ENCODE measurements around the gene PTH2. TPM values are rescaled to one million over a fixed set of nuclear protein-coding genes. Genes with fewer than 3 reads are reported as not detected.

Gene PTH2
- total RNA-seq, 1 donor from 2014 or later = not detected

DNA sequence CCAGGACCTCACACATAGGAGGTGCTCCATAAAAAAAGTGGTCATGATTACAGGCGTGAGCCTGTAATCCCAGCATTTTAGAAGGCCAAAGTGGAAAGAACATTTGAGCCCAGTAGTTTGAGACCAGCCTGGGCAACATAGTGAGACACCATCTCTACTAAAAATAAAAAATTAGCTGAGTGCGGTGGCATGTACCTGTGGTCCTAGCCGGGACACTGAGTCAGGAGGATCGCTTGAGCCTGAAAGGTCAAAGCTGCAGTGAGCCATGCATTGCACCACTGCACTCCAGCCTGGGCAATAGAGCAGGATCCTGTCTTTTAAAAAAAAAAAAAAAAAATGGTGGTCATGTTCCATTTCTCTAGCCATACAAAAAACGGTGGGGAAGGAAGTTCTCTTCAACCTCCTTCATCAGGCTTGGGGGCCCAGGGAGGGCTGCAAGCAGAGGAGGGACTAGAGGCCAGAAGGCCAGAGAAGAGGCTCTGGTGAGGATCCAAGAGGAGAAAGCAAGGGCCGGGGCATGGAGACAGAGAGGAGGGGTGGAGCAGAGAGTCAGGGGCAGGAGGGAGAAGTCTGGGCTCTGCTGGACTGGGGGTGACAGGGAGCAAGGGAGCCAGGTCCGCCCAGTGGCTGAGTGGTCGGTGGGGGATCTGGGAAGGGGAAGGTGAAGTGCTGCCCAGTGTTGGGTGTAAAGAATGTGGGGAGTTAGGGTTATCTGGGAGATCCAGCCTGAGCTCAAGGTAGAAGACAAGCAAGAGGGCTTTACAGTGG lies 26.3 kb downstream of the PTH2 start:
- Mint-ChIP-seq H3K4me3 (ENCODE audit: unreplicated experiment) (no peak overlapping the region), H3K27me3 (ENCODE audit: unreplicated experiment) (peaks cover 12% of the 10 kb centered on the region), H3K27ac (ENCODE audit: unreplicated experiment) (no peak overlapping the region), H3K4me1 (ENCODE audit: unreplicated experiment) (peaks cover 7% of the 10 kb centered on the region), H3K9me3 (ENCODE audit: unreplicated experiment) (no peaks in the 10 kb centered on the region), H3K36me3 (ENCODE audit: unreplicated experiment) (no peaks in the 10 kb centered on the region)
- TF ChIP-seq, protein P1, sequence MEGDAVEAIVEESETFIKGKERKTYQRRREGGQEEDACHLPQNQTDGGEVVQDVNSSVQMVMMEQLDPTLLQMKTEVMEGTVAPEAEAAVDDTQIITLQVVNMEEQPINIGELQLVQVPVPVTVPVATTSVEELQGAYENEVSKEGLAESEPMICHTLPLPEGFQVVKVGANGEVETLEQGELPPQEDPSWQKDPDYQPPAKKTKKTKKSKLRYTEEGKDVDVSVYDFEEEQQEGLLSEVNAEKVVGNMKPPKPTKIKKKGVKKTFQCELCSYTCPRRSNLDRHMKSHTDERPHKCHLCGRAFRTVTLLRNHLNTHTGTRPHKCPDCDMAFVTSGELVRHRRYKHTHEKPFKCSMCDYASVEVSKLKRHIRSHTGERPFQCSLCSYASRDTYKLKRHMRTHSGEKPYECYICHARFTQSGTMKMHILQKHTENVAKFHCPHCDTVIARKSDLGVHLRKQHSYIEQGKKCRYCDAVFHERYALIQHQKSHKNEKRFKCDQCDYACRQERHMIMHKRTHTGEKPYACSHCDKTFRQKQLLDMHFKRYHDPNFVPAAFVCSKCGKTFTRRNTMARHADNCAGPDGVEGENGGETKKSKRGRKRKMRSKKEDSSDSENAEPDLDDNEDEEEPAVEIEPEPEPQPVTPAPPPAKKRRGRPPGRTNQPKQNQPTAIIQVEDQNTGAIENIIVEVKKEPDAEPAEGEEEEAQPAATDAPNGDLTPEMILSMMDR (IDR thresholded peaks at IDR 0.05) = no peak
- no peak for DNase-seq (ENCODE audit: extremely low spot score, unreplicated experiment)

- Mint-ChIP-seq H3K27me3 (ENCODE audit: unreplicated experiment) (peaks cover 13% of the 10 kb centered on the region), H3K4me1 (ENCODE audit: unreplicated experiment) (peaks cover 2% of the 10 kb centered on the region), H3K4me3 (ENCODE audit: unreplicated experiment) (no peak overlapping the region), H3K27ac (ENCODE audit: unreplicated experiment) (no peak overlapping the region), H3K9me3 (ENCODE audit: unreplicated experiment) (no peaks in the 10 kb centered on the region), H3K36me3 (ENCODE audit: unreplicated experiment) (no peaks in the 10 kb centered on the region)
- TF ChIP-seq, protein P1 (IDR thresholded peaks at IDR 0.05) = no peak
- no peak for DNase-seq (ENCODE audit: extremely low spot score, unreplicated experiment)
Measured at GRCh38 chr19:49395581-49396407, 27.4 kb downstream of the PTH2 start.

GRCh38 chr19:49393881-49394280 lies 29.4 kb downstream of the PTH2 start:
- no peaks in the 10 kb centered on the region for H3K9me3 Mint-ChIP-seq (ENCODE audit: unreplicated experiment)
- DNase-seq (ENCODE audit: extremely low spot score, unreplicated experiment) = no peak
- TF ChIP-seq, protein P1 (IDR thresholded peaks at IDR 0.05) = no peak
- peaks cover 16% of the 10 kb centered on the region for H3K27me3 Mint-ChIP-seq (ENCODE audit: unreplicated experiment)
- no peaks in the 10 kb centered on the region for H3K36me3 Mint-ChIP-seq (ENCODE audit: unreplicated experiment)
- H3K4me3 Mint-ChIP-seq (ENCODE audit: unreplicated experiment) = no peak overlapping the region
- H3K27ac Mint-ChIP-seq (ENCODE audit: unreplicated experiment) = no peak overlapping the region
- peaks cover 2% of the 10 kb centered on the region for H3K4me1 Mint-ChIP-seq (ENCODE audit: unreplicated experiment)

- peak; percentile 90 for DNase-seq (ENCODE audit: extremely low spot score, unreplicated experiment)
- H3K27ac Mint-ChIP-seq (ENCODE audit: unreplicated experiment) = no peak overlapping the region
- H3K36me3 Mint-ChIP-seq (ENCODE audit: unreplicated experiment) = no peaks in the 10 kb centered on the region
- peaks cover 2% of the 10 kb centered on the region for H3K4me1 Mint-ChIP-seq (ENCODE audit: unreplicated experiment)
- H3K4me3 Mint-ChIP-seq (ENCODE audit: unreplicated experiment) = no peak overlapping the region
- TF ChIP-seq, protein P1 (IDR thresholded peaks at IDR 0.05) = peak; percentile 91
- H3K9me3 Mint-ChIP-seq (ENCODE audit: unreplicated experiment) = no peaks in the 10 kb centered on the region
- H3K27me3 Mint-ChIP-seq (ENCODE audit: unreplicated experiment) = peaks cover 12% of the 10 kb centered on the region
Measured at GRCh38 chr19:49391581-49392399, 31.5 kb downstream of the PTH2 start.
